GM12865 (cell line): ENCODE measurements around the gene TANC1.

Source experiments
- DNase-seq: peaks from one replicate; pipeline ENCODE4 v3.0.0; 2010; ENCODE audit warnings: low read depth
- H3K4me3 ChIP-seq: 2 replicates; pipeline ENCODE4 v1.5.1; 2011; ENCODE audit warnings: mild to moderate bottlenecking, low read depth, low read length, control low read depth
- CTCF ChIP-seq: IDR thresholded peaks from 2 replicates; pipeline ENCODE4 v1.5.1; 2011; ENCODE audit warnings: low read length, control low read depth, low read depth, inconsistent platforms; ENCODE audit not compliant: insufficient read depth; ENCODE audit errors: missing control alignments

Gene TANC1

GRCh38 chr2:158968396-158969161, at the start of gene TANC1:
Gene TANC1 (plus strand): TSS chr2:158968640. CDS start chr2:159065911, 97,271 bp downstream.
- DNase-seq = peak; percentile 89
- H3K4me3 ChIP-seq = peak within 1 kb of the TSS; percentile 89
- TF ChIP-seq CTCF = no peak

GRCh38 chr2:158921599-158922408, 46.6 kb upstream of the TANC1 start:
- DNase-seq = no peak
- TF ChIP-seq CTCF = no peak
- H3K4me3 ChIP-seq = no peak overlapping the region

- no peak overlapping the region for H3K4me3 ChIP-seq
- no peak for TF ChIP-seq CTCF
- no peak for DNase-seq
These were observed 45.8 kb upstream of the TANC1 start for GRCh38 chr2:158922601-158923000.

GRCh38 chr2:158923180-158923594, 45.3 kb upstream of the TANC1 start:
- no peak for DNase-seq
- TF ChIP-seq CTCF = no peak
- H3K4me3 ChIP-seq = no peak overlapping the region

- no peak for TF ChIP-seq CTCF
- no peak for DNase-seq
- H3K4me3 ChIP-seq = no peak overlapping the region
These were observed 44.8 kb upstream of the TANC1 start for GRCh38 chr2:158923641-158924040.

GRCh38 chr2:158926478-158926948, 41.9 kb upstream of the TANC1 start:
- no peak for TF ChIP-seq CTCF
- no peak overlapping the region for H3K4me3 ChIP-seq
- peak; percentile 74 for DNase-seq

- no peak overlapping the region for H3K4me3 ChIP-seq
- DNase-seq = no peak
- TF ChIP-seq CTCF = no peak
These were observed 39.9 kb upstream of the TANC1 start for GRCh38 chr2:158928515-158928914.
